Stomach (tissue), 4 donors: ENCODE results near the gene VIPR2.

Experiments used
- CTCF ChIP-seq, 7 experiments: fragments of 450-650 bp in 4 of 7; fragments of 200-600 bp in 3 of 7; sonication (generic) in 3 of 7; IDR thresholded peaks; one replicate each; pipeline ENCODE4 v1.5.1; 2016 to 2019; ENCODE audit warnings: antibody characterized with exemption in 7 of 7, control low read depth in 2 of 7, mild to moderate bottlenecking in 1 of 7
- POLR2A ChIP-seq, 4 donors: fragments of 450-650 bp; IDR thresholded peaks; one replicate each; pipeline ENCODE4 v1.6.1; 2016; ENCODE audit warnings: antibody characterized with exemption in 4 of 4, control low read depth in 2 of 4, mild to moderate bottlenecking in 1 of 4, moderate library complexity in 1 of 4
- POLR2AphosphoS5 ChIP-seq, 3 donors: sonication (generic); formaldehyde crosslinking; IDR thresholded peaks; one replicate each; pipeline ENCODE4 v1.6.1; 2016; ENCODE audit warnings: antibody characterized with exemption in 3 of 3

- TF ChIP-seq POLR2AphosphoS5 (IDR thresholded peaks at IDR 0.05) = no peak
- TF ChIP-seq CTCF (IDR thresholded peaks at IDR 0.05) = no peak
- TF ChIP-seq POLR2A (IDR thresholded peaks at IDR 0.05) = no peak
Measured at GRCh38 chr7:159155410-159155809, 10.7 kb upstream of the VIPR2 start.
